GM18909 (cell line): ENCODE results near the gene LPIN1.
A peak's percentile ranks its signal among the peaks of the same experiment; 100 is the strongest.

ENCODE experiments used
- ATAC-seq: cut with Tn5 transposase; IDR thresholded peaks from one replicate; pipeline ENCODE4 v1.9.1; 2021; ENCODE audit warnings: mild to moderate bottlenecking; ENCODE audit not compliant: unreplicated experiment, poor library complexity

Gene LPIN1

GRCh38 chr2:11777886-11778415 is 31.5 kb downstream of the LPIN1 start:
- no peak for ATAC-seq

- ATAC-seq = no peak
These were observed 32.0 kb downstream of the LPIN1 start for GRCh38 chr2:11778416-11778815.

- peak; percentile 81 for ATAC-seq
These were observed 32.7 kb downstream of the LPIN1 start for GRCh38 chr2:11778923-11779757.

GRCh38 chr2:11781602-11782001 is 35.2 kb downstream of the LPIN1 start:
- no peak for ATAC-seq

GRCh38 chr2:11784280-11784679 is 37.8 kb downstream of the LPIN1 start:
- ATAC-seq = no peak

- ATAC-seq = no peak
These were observed 38.5 kb downstream of the LPIN1 start for GRCh38 chr2:11784747-11785610.

GRCh38 chr2:11785611-11785940 is 39.1 kb downstream of the LPIN1 start:
- ATAC-seq = no peak

GRCh38 chr2:11786191-11786590 is 39.8 kb downstream of the LPIN1 start:
- ATAC-seq = no peak

GRCh38 chr2:11786592-11786991 is 40.2 kb downstream of the LPIN1 start:
- no peak for ATAC-seq

GRCh38 chr2:11787991-11788390 is 41.6 kb downstream of the LPIN1 start:
- ATAC-seq = no peak

GRCh38 chr2:11788461-11789124 is 42.2 kb downstream of the LPIN1 start:
- no peak for ATAC-seq

- no peak for ATAC-seq
These were observed 42.8 kb downstream of the LPIN1 start for GRCh38 chr2:11789243-11789642.

- ATAC-seq = no peak
These were observed 43.8 kb downstream of the LPIN1 start for GRCh38 chr2:11790228-11790627.

GRCh38 chr2:11795590-11795989 is 49.2 kb downstream of the LPIN1 start:
- no peak for ATAC-seq

- no peak for ATAC-seq
These were observed 50.0 kb downstream of the LPIN1 start for GRCh38 chr2:11796190-11797171.

- ATAC-seq = no peak
These were observed 51.4 kb downstream of the LPIN1 start for GRCh38 chr2:11797846-11798245.

- ATAC-seq = no peak
These were observed 52.4 kb downstream of the LPIN1 start for GRCh38 chr2:11798701-11799435.

- ATAC-seq = no peak
These were observed 53.4 kb downstream of the LPIN1 start for GRCh38 chr2:11799826-11800225.

- no peak for ATAC-seq
These were observed 56.4 kb downstream of the LPIN1 start for GRCh38 chr2:11802782-11803191.
